Muscle of arm (tissue), 12 donors: ENCODE results near the gene EDAR. TPM values are rescaled to one million over a fixed set of nuclear protein-coding genes. Genes with fewer than 3 reads are reported as not detected.

ENCODE experiments used
- DNase-seq: peaks from one replicate; pipeline ENCODE4 v3.0.0-alpha.2; 2013
- polyA plus RNA-seq, 12 donors: library from polyadenylated mRNA; unstranded; fragments of 120-200 nt; gene quantifications; one replicate each; pipeline ENCODE4 v1.2.1, GENCODE V29; 2013; ENCODE audit not compliant: insufficient read length in 12 of 12

EDAR gene
- polyA plus RNA-seq, 12 donors = 0.07 to 11.3 (median 0.18) TPM; not detected in 3

GRCh38 chr2:108855194-108855593 lies 133.8 kb downstream of the EDAR start:
- no peak for DNase-seq

GRCh38 chr2:108854484-108854883 lies 134.5 kb downstream of the EDAR start:
- no peak for DNase-seq

GRCh38 chr2:108853421-108853820 lies 135.6 kb downstream of the EDAR start:
- DNase-seq = no peak

- DNase-seq = no peak
Measured at GRCh38 chr2:108852375-108852774, 136.6 kb downstream of the EDAR start.

GRCh38 chr2:108847000-108847399 lies 142.0 kb downstream of the EDAR start:
- DNase-seq = no peak

- no peak for DNase-seq
Measured at GRCh38 chr2:108845923-108846322, 143.1 kb downstream of the EDAR start.

Other genes starting within 250 kb of the EDAR start
- gene CCDC138, start 202.4 kb downstream of the EDAR start, polyA plus RNA-seq = 1 to 10 TPM in 11 of 12 donors, not detected in 1; 3.7 to 9.9 (median 6.1) TPM
- gene SH3RF3, start 140.0 kb upstream of the EDAR start, polyA plus RNA-seq = 1 to 10 TPM in 11 of 12 donors, not detected in 1; 3.3 to 7.5 (median 4.7) TPM